ENCODE data around the gene SETDB2.
A peak's percentile ranks its signal among the peaks of the same experiment; 100 is the strongest.

Gene SETDB2

DNA sequence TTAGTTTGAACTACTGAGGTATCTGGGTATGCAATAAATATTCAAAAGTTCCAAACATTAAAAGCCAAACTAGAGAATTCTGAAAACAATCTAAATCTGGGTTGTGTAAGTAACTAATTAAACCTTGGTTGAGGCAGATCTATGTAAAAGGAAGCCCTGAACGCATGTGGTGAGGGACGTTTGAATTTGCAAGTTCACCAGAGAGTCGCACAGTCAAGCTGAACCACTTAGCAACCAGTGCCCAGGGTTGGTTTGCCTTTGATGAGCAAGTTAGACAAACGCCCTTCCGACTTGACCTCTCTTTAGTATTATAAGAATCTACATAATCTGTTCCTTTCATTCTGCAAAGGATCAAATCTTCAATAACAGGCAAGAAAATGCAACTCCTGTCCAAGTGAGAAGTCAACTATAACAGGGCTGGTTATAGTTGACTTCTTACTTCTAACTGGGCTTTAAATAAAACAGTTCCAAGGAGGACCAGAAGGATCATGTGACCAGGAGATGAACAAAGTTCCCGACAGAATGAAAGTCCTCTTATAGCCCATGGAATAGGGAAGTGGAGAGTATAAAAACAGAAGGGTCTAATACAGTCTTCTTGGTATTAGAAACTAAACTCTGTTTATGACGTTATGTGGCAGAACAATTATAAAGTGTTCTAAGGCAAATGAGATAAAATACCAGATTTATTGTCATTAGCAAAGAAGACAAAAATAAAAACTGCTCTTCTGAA, 92.2 kb downstream of the SETDB2 start:
- DNase-seq, result no peak

DNA sequence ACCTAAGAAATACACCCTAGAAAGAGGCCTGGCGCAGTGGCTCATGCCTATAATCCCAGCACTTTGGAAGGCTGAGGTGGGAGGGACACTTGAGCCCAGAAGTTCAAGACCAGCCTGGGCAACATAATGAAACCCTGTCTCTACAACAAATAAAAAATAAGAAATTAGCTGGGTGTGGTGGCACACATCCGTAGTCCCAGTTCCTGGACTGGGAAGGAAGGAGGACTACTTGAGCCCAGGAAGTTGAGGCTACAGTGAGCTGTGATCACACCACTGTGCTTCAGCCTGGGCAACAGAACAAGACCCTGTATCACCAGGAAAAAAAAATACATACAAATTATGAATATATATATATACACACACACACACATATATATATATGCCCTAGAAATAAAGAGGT, 94.3 kb downstream of the SETDB2 start:
- no peak for DNase-seq

DNA sequence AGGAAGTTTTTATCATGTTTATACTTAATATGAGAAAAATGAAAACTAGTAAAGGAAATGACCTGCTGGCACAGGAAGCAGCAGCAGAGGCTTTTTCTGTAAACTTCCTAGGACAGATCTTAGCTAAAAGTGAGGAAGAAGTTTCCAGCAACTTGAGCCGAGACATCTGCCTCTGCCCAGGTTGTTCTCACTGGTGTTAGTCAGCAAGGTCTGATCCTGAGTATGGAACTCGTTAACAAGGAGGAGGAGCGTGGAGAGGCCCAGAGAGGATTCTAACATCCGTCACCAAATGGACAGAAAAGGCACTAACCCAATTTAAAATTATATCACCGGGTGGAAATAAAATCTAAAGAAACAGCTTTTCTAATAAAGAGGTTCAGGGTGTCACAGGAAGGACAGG, 95.2 kb downstream of the SETDB2 start:
- no peak for DNase-seq

DNA sequence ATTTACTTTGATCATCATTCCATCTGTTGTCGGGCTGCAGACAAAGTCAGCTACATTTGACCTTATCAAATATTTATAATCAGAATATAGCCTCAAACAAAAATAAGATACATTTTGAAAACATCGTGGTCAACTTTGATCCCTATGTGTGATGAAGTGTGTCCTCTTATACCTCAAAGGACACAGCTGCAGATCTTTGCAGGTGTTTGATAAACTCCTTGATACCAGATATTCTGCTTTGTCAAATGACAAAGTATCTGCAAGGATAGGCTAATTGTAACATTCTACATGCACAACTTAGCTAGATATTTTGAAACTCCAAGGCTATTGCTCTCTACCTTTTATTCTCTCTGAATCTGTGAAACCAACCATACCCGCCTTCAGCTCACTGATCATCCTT, 95.7 kb downstream of the SETDB2 start:
- no peak for DNase-seq

DNA sequence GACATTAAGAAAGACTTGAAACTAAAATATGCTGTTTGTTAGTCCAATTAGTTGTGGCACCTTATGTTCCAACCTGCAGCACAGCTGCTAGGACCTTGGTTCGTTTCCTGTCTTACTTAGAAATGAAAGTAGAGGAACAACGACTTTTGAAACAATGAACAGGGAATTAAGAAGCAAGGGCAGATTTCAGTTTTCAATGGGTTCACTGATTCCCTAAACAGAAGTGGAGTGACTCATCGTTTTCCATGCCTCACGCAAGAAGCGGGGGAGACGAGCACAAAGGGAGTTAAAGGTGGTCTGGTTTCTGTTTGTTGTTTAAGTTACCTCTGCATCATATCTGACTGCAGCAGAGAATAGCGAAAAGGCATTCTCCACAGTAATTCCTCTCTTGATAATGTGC, 96.5 kb downstream of the SETDB2 start:
- peak in 1 of 5 donors; percentile 42 for DNase-seq

DNA sequence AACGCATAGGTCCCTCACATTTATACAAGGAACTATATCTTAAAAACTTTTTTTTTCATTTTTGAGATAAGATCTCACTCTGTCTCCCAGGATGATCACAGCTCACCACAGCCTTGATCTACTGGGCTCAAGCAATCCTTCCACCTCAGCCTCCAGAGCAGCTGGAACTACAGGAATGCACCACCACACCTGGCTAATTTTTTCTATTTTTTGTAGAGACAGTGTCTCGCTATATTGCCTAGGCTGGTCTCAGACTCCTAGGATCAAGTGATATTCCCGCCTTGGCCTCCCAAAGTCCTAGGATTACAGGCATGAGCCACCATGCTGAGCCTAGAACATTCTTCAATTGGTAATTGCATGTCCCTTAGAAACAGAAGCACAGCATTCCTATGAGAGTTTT, 99.6 kb downstream of the SETDB2 start:
- no peak for DNase-seq

All from T-helper 1 cell (primary cell).